Measurements from ENCODE around the gene ADCY9. TPM values are rescaled to one million over a fixed set of nuclear protein-coding genes. Genes with fewer than 3 reads are reported as not detected.

ADCY9 gene
- total RNA-seq, 2 experiments from 2014 or later, result 9.0 to 9.5 TPM

DNA sequence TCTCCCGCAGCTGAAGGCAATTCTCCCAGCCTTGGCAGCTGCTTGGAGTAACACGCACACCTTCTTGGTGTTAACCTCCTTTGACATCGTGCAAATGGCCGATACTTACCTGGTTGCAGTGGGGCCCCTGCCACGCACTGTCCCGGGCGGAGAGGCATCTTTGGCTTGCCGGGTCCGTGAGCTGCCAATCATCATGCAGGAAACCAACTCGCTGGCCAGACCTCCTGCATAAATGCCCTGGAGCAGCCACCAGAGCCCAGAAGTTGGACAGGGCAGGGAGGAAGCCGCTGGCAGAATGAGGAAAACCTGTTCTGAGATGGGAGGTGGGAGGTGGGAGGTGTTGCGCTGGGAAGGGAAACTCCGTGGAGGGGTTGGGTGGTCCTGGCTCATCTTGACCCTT is 194.0 kb downstream of the ADCY9 start:
- no peak overlapping the region for H3K27ac Mint-ChIP-seq
- CTCF ChIA-PET, result no interaction called here

DNA sequence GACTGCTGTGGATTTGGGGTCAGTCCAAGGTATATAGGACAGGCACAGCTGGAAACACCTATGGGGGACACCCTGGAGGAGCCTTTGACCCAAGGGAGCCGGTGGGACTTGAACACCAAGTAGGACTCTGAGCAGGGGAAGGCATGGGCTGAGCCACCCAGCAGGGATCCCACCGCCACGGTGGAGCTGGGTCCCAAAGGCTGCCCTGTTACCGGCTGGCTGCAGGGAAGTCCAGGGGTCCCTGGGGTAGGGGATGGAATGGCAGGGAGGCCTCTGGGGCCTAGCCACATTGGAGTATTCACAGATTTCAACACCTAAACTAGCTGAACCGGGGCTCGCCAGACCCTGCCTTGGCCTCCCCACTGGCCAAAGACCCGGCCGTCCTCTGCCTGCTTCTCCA is 196.0 kb downstream of the ADCY9 start:
- peaks cover 4% of the 10 kb centered on the region for H3K27me3 Mint-ChIP-seq
- no peak overlapping the region for H3K4me3 Mint-ChIP-seq
- ChIA-PET CTCF (interaction anchor here (0.6 kb wide), 1 partner anchor 334 kb away, joined by 3 read pairs; no protein-coding TSS in a partner anchor), POLR2A (no interaction called here)
- no peaks in the 10 kb centered on the region for H3K4me1 Mint-ChIP-seq
- no peak for DNase-seq
- H3K36me3 Mint-ChIP-seq (ENCODE audit: low read depth), result no peaks in the 10 kb centered on the region
- peaks cover 15% of the 10 kb centered on the region for H3K9me3 Mint-ChIP-seq
- H3K27ac Mint-ChIP-seq, result no peak overlapping the region

More for the DNA sequence above, 194.0 kb downstream of the ADCY9 start:
- Mint-ChIP-seq H3K9me3 (peaks cover 15% of the 10 kb centered on the region), H3K4me3 (no peak overlapping the region), H3K4me1 (no peaks in the 10 kb centered on the region), H3K36me3 (ENCODE audit: low read depth) (no peaks in the 10 kb centered on the region), H3K27me3 (peaks cover 9% of the 10 kb centered on the region)
- POLR2A ChIA-PET, result no interaction called here
- DNase-seq, result no peak

DNA sequence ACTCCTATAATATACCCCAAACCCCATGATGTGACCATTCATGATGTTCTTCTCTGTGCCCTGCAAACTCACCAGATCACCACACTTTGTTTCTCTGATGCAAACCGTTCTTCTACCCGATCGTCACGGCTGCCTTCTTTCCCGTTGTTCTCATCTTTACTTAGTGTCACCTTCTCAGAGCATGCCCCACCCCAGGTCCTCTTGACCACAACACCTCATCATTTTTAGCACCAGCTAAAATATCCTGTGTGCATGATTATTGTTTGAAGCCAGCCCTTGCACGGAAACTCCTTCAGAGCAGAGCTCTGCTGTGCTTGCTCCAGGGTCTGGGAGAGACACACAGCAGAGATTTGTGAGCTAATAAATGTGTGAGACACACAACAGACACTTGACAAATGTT is 196.8 kb downstream of the ADCY9 start:
- DNase-seq, result no peak

DNA sequence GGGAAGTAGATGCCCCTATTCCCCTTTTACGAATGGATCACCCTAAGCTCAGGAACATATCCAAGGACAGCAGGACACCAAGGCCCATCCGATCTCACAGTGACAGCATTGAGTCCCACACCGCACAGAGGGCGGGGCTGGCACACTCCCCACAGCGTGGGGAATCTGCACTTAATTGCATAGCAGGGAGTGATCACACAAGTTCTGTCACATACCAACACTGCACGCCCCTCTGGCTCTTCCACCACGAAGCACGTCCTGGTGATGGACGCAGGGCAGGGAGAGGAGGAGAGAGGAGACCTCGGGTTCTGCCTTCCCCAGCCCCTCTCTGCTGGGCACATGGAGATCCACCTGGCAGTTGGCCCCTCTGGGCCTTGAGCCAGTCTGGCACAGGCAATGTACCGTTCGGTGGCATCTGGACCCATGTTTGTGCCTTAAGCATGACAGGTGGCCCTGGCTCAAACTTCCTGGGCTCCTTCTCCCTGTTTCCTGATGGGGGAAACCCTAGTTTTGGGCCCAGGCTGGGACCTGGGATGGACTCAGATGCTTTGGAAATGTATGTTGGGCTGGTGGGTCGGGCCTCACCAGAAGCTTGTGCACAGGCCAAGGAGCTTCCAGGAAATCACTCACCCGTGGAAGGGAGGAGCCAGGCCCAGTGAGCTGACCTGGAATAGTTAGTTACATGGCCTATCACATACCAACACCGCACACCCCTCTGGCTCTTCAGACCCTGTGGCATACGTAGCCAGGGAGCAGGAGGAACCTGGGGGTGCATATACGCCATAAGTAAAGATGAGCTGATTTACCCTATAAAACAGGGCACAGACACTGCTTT is 200.6 kb downstream of the ADCY9 start:
- no peak overlapping the region for H3K4me3 Mint-ChIP-seq
- no peaks in the 10 kb centered on the region for H3K4me1 Mint-ChIP-seq
- DNase-seq, result no peak
- ChIA-PET CTCF (interaction anchor here (1.2 kb wide), 1 partner anchor 224 kb away, joined by 3 read pairs; no protein-coding TSS in a partner anchor), POLR2A (no interaction called here)
- H3K36me3 Mint-ChIP-seq (ENCODE audit: low read depth), result no peaks in the 10 kb centered on the region
- peaks cover 4% of the 10 kb centered on the region for H3K27me3 Mint-ChIP-seq
- H3K9me3 Mint-ChIP-seq, result peaks cover 14% of the 10 kb centered on the region
- H3K27ac Mint-ChIP-seq, result no peak overlapping the region

More for the DNA sequence above, 196.8 kb downstream of the ADCY9 start:
- Mint-ChIP-seq H3K4me3 (no peak overlapping the region), H3K27me3 (peaks cover 4% of the 10 kb centered on the region), H3K4me1 (no peaks in the 10 kb centered on the region), H3K27ac (no peak overlapping the region), H3K9me3 (peaks cover 15% of the 10 kb centered on the region), H3K36me3 (ENCODE audit: low read depth) (no peaks in the 10 kb centered on the region)
- POLR2A ChIA-PET, result no interaction called here
- CTCF ChIA-PET, result no interaction called here

DNA sequence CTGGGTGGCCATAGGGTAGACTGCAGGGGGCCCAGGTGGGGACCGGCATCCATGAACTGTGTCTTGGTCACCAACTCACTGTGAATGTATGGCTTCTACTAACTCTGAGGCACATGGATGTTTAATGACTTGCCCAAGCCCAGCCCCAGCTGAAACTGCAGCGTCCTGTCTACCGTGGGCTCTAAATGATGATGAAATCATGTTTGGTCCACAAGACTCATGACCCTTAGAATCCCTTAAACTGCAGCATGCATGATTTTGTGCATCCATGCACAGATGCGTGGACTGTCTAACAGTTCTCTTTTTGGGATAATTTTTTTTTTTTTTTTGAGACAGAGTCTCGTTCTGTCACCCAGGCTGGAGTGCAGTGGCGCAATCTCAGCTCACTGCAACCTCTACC is 203.3 kb downstream of the ADCY9 start:
- Mint-ChIP-seq H3K27ac (no peak overlapping the region), H3K36me3 (ENCODE audit: low read depth) (no peaks in the 10 kb centered on the region), H3K4me3 (no peak overlapping the region), H3K27me3 (no peaks in the 10 kb centered on the region), H3K9me3 (no peaks in the 10 kb centered on the region), H3K4me1 (peaks cover 2% of the 10 kb centered on the region)
- CTCF ChIA-PET, result no interaction called here
- POLR2A ChIA-PET, result no interaction called here
- no peak for DNase-seq

Other genes starting within 250 kb of the ADCY9 start
- gene CREBBP, start 235.7 kb downstream of the ADCY9 start, total RNA-seq, result 10 to 100 TPM; 53.0 to 56.6 TPM
- gene SRL, start 125.6 kb upstream of the ADCY9 start, total RNA-seq, result not detected
- gene TFAP4, start 156.6 kb upstream of the ADCY9 start, total RNA-seq, result 10 to 100 TPM; 12.4 to 13.5 TPM
- under 1 TPM; 0.40 to 0.45 TPM for gene GLIS2, start 199.6 kb upstream of the ADCY9 start, total RNA-seq
- gene PAM16, start 234.9 kb upstream of the ADCY9 start, total RNA-seq, result 10 to 100 TPM; 29.7 to 33.9 TPM